K562 (cell line): ENCODE results near the gene ORM1. TPM values are rescaled to one million over a fixed set of nuclear protein-coding genes. Genes with fewer than 3 reads are reported as not detected.

Source experiments
- ATAC-seq: fragments of 200-7000 bp; cut with Tn5 transposase; 3 replicates; pipeline ENCODE4 v1.9.1; 2020; ENCODE audit warnings: moderate library complexity
- BruUV-seq: library from RNA; stranded (reverse); fragments of 400-500 nt; replicated peaks from 2 replicates; lab custom pipeline; 2021; lab: Mats Ljungman, UMichigan
- CTCF ChIA-PET: fragments of 300-600 bp; formaldehyde crosslinking; extraction: SDS; loops from one replicate; lab custom pipeline; 2021; ENCODE audit warnings: low intra/inter-chr PET ratio; lab: Yijun Ruan, JAX
- POLR2A ChIA-PET: fragments of 300-600, 350-650 bp; sonication (Branson Sonifier 250); formaldehyde crosslinking; extraction: SDS; loops from one replicate; lab custom pipeline; 2021; ENCODE audit warnings: antibody characterized with exemption, inconsistent platforms; lab: Yijun Ruan, JAX
- DNase-seq, 4 experiments: peaks; one replicate each; pipeline versions ENCODE4 v3.0.0 to v3.0.0-alpha.2; 2011 to 2018; ENCODE audit warnings: low spot score in 3 of 4, mixed read lengths in 3 of 4; ENCODE audit errors: extremely low read depth in 1 of 4
- FAIRE-seq: peaks from 2 replicates; lab custom pipeline; 2011; peaks lifted over from hg19 to GRCh38; lab: Jason Lieb, UNC
- H2AFZ ChIP-seq: 2 replicates; pipeline ENCODE4 v1.6.0; 2011; ENCODE audit warnings: low read depth, low read length, control low read depth, inconsistent platforms
- H3K27ac ChIP-seq: fragments of 200-600 bp; 3 replicates; pipeline ENCODE4 v1.8.0; 2011; ENCODE audit warnings: low read depth, mild to moderate bottlenecking, control low read depth, inconsistent platforms, low read length, moderate library complexity, mixed read lengths; ENCODE audit errors: extremely low read depth
- H3K27me3 ChIP-seq, 2 experiments: fragments of 300-600 bp in 1 of 2; 2 replicates in 1 of 2; 3 replicates in 1 of 2; pipeline versions ENCODE4 v1.6.0 to v1.8.0; 2011; ENCODE audit warnings: inconsistent platforms in 2 of 2, low read length in 2 of 2, mild to moderate bottlenecking in 1 of 2, mixed read lengths in 1 of 2, moderate library complexity in 1 of 2; ENCODE audit not compliant: control insufficient read depth in 2 of 2, insufficient read depth in 2 of 2
- H3K36me3 ChIP-seq: fragments of 300-600 bp; 3 replicates; pipeline ENCODE4 v1.8.0; 2011; ENCODE audit warnings: mild to moderate bottlenecking, low read length, inconsistent platforms; ENCODE audit not compliant: control insufficient read depth, insufficient read depth
- H3K4me1 ChIP-seq, 2 experiments: fragments of 200-600 bp in 1 of 2; replicated peaks in 1 of 2; 2 replicates in 1 of 2; 3 replicates in 1 of 2; pipeline versions ENCODE4 v1.5.1 to v1.8.0; 2011; ENCODE audit warnings: inconsistent platforms in 2 of 2, low read length in 2 of 2, mild to moderate bottlenecking in 1 of 2, mixed read lengths in 1 of 2, moderate library complexity in 1 of 2; ENCODE audit not compliant: control insufficient read depth in 2 of 2, insufficient read depth in 2 of 2
- H3K4me2 ChIP-seq: 2 replicates; pipeline ENCODE4 v1.6.1; 2011; ENCODE audit warnings: low read length, control low read depth, inconsistent platforms, mixed read lengths; ENCODE audit not compliant: insufficient read depth
- H3K4me3 ChIP-seq: fragments of 200-600 bp; sonication (generic), shearing (Covaris generic); 2 replicates; pipeline ENCODE4 v1.5.1; 2016; ENCODE audit warnings: control low read depth, inconsistent platforms
- H3K79me2 ChIP-seq: fragments of 200-600 bp; 3 replicates; pipeline ENCODE4 v1.8.0; 2011; ENCODE audit warnings: low read length, inconsistent platforms; ENCODE audit not compliant: control insufficient read depth, insufficient read depth
- H3K9ac ChIP-seq, 2 experiments: 2 replicates each; pipeline versions ENCODE4 v1.6.0 to v1.6.1; 2011; ENCODE audit warnings: low read depth in 2 of 2, low read length in 2 of 2, control low read depth in 1 of 2, inconsistent platforms in 1 of 2, mild to moderate bottlenecking in 1 of 2, mixed read lengths in 1 of 2; ENCODE audit not compliant: insufficient read depth in 1 of 2
- H3K9me1 ChIP-seq: one replicate; pipeline ENCODE4 v1.6.0; 2011; ENCODE audit warnings: inconsistent platforms, mild to moderate bottlenecking, low read length, moderate library complexity; ENCODE audit not compliant: control insufficient read depth, insufficient read depth
- H3K9me3 ChIP-seq: replicated peaks from 2 replicates; pipeline ENCODE4 v1.5.1; 2011; ENCODE audit warnings: low read depth, low read length, inconsistent platforms; ENCODE audit not compliant: control insufficient read depth, insufficient read depth
- H4K20me1 ChIP-seq: replicated peaks from 2 replicates; pipeline ENCODE4 v1.6.1; 2011; ENCODE audit warnings: low read length, inconsistent platforms, mixed read lengths; ENCODE audit not compliant: control insufficient read depth, insufficient read depth
- CBFA2T2 ChIP-seq: fragments of 450-650 bp; conservative IDR thresholded peaks from 2 replicates; pipeline ENCODE4 v1.6.1; 2017; ENCODE audit warnings: mild to moderate bottlenecking
- DNMT1 ChIP-seq: fragments of 450-650 bp; IDR thresholded peaks from 2 replicates; pipeline ENCODE4 v1.6.1; 2016; ENCODE audit warnings: antibody characterized with exemption, mild to moderate bottlenecking
- POLR2G ChIP-seq: fragments of 200-400 bp; formaldehyde crosslinking; IDR thresholded peaks from 2 replicates; pipeline ENCODE4 v1.6.1; 2017; ENCODE audit warnings: low read depth, mild to moderate bottlenecking, antibody characterized with exemption, low read length, moderate library complexity
- RBM22 ChIP-seq: fragments of 200-400 bp; formaldehyde crosslinking; IDR thresholded peaks from 2 replicates; pipeline ENCODE4 v1.6.1; 2018; ENCODE audit warnings: low read length, low read depth; ENCODE audit not compliant: poor library complexity, severe bottlenecking
- WGBS: fragments of 100-300 bp; shearing (Covaris generic); methylation state at CpG from one replicate; pipeline ENCODE4 v1.1.6; 2016; ENCODE audit warnings: low coverage, mixed read lengths; ENCODE audit not compliant: insufficient coverage; ENCODE audit errors: missing lambda C conversion rate; 5-methylcytosine and 5-hydroxymethylcytosine counted together
- in situ Hi-C: fragments of 300-500 bp; cut with MboI; formaldehyde crosslinking; loops from 4 replicates; pipeline ENCODE4 v1.15.0; 2018; ENCODE audit warnings: inconsistent platforms, mixed read lengths
- intact Hi-C: fragments of 100-400 bp; cut with micrococcal nuclease; formaldehyde crosslinking; loops from 2 replicates; pipeline ENCODE4 v1.14.2; 2022
- polyA plus RNA-seq, 8 experiments: library from polyadenylated mRNA; depleted of rRNA in 4 of 8; stranded (reverse) in 5 of 8; unstranded in 3 of 8; fragments of >200 nt; fragmentation: Nextera tagmentation in 2 of 8; fragmentation: Illumina TruSeq in 1 of 8; extraction: Ambion mirVana in 2 of 8; extraction: Trizol in 1 of 8; gene quantifications; 2 replicates each; pipeline versions ENCODE4 v1.2.1 to v1.2.3, GENCODE V29; 2011 to 2014; ENCODE audit warnings: inconsistent platforms in 1 of 8, missing spikeins in 1 of 8
- total RNA-seq, 7 experiments: library from RNA; depleted of rRNA in 6 of 7; stranded (reverse); fragments of >200 nt in 6 of 7; fragmentation: Illumina TruSeq in 2 of 7; extraction: Trizol in 2 of 7; gene quantifications; 2 replicates each; pipeline versions ENCODE4 v1.2.1 to v1.2.3, GENCODE V29; 2011 to 2021; ENCODE audit warnings: low replicate concordance in 1 of 7
- TF ChIP-seq, protein P1 (sequence below): fragments of 450-650 bp; IDR thresholded peaks from 2 replicates; pipeline ENCODE4 v1.6.1; 2016

Gene ORM1
- total and polyA plus RNA-seq, 9 of the 15 experiments (the other 6 are each of a cell fraction or from before 2014, with no cell fraction given), result 2.9 TPM; not detected in 8

GRCh38 chr9:114335745-114336144, 12.8 kb downstream of the ORM1 start (continued):
- TF ChIP-seq, protein P1, sequence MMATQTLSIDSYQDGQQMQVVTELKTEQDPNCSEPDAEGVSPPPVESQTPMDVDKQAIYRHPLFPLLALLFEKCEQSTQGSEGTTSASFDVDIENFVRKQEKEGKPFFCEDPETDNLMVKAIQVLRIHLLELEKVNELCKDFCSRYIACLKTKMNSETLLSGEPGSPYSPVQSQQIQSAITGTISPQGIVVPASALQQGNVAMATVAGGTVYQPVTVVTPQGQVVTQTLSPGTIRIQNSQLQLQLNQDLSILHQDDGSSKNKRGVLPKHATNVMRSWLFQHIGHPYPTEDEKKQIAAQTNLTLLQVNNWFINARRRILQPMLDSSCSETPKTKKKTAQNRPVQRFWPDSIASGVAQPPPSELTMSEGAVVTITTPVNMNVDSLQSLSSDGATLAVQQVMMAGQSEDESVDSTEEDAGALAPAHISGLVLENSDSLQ, result peak; percentile 82
- no peak for TF ChIP-seq CBFA2T2

GRCh38 chr9:114336157-114336556, 13.3 kb downstream of the ORM1 start:
- DNase-seq, result no peak

More at GRCh38 chr9:114336157-114336556, 13.3 kb downstream of the ORM1 start:
- H3K27ac ChIP-seq, result no peak overlapping the region
- no peaks in the 10 kb centered on the region for H3K79me2 ChIP-seq
- H3K9ac ChIP-seq, result no peak overlapping the region
- H4K20me1 ChIP-seq, result peaks cover 7% of the 10 kb centered on the region; the same call in 1 of the 2 replicates
- H3K36me3 ChIP-seq, result peaks cover 4% of the 10 kb centered on the region; the same call in 1 of the 3 replicates
- intact Hi-C loops, result loop anchor here (5.0 kb wide), 2 partner anchors 166 to 316 kb away; no protein-coding TSS in a partner anchor
- in situ Hi-C loops, result no loop called here
- FAIRE-seq (no peak), ATAC-seq (no peak)
- no peak overlapping the region for H3K4me2 ChIP-seq
- no peaks in the 10 kb centered on the region for H3K9me3 ChIP-seq
- H2AFZ ChIP-seq, result no peak overlapping the region
- ChIA-PET POLR2A (interaction anchor here (1.0 kb wide), 1 partner anchor 10 kb away, joined by 3 read pairs; no protein-coding TSS in a partner anchor), CTCF (no interaction called here)
- H3K9me1 ChIP-seq, result no peaks in the 10 kb centered on the region
- H3K27me3 ChIP-seq, result peaks cover 0 to 9% of the 10 kb centered on the region in 2 experiments; a peak in 1 of 5 replicates
- TF ChIP-seq RBM22 (peak; percentile 56), DNMT1 (no peak), POLR2G (peak; percentile 55)
- no peak overlapping the region for H3K4me3 ChIP-seq
- WGBS, result 54% methylated on average over 10 of the region's 10 CpGs
- H3K4me1 ChIP-seq, result peaks cover 0 to 3% of the 10 kb centered on the region in 2 experiments; a peak in 1 of 5 replicates
- BruUV-seq, result no TSS peak
